Stimulated activated CD8-positive, alpha-beta memory T cell treated with anti-CD3 and anti-CD28 coated beads, Interleukin-15, amount 100 ng/mL, for 1 hour (primary cell): ENCODE data around the gene EPO.
"Not testable (repeated sequence)": the region's sequence is repeated elsewhere in the genome, so short reads cannot be mapped to it uniquely, and the experiment has no call there.

Experiments used
- DNase-seq: peaks from one replicate; pipeline ENCODE4 v3.0.0-alpha.2; 2020; ENCODE audit warnings: low read depth

The EPO gene

DNA sequence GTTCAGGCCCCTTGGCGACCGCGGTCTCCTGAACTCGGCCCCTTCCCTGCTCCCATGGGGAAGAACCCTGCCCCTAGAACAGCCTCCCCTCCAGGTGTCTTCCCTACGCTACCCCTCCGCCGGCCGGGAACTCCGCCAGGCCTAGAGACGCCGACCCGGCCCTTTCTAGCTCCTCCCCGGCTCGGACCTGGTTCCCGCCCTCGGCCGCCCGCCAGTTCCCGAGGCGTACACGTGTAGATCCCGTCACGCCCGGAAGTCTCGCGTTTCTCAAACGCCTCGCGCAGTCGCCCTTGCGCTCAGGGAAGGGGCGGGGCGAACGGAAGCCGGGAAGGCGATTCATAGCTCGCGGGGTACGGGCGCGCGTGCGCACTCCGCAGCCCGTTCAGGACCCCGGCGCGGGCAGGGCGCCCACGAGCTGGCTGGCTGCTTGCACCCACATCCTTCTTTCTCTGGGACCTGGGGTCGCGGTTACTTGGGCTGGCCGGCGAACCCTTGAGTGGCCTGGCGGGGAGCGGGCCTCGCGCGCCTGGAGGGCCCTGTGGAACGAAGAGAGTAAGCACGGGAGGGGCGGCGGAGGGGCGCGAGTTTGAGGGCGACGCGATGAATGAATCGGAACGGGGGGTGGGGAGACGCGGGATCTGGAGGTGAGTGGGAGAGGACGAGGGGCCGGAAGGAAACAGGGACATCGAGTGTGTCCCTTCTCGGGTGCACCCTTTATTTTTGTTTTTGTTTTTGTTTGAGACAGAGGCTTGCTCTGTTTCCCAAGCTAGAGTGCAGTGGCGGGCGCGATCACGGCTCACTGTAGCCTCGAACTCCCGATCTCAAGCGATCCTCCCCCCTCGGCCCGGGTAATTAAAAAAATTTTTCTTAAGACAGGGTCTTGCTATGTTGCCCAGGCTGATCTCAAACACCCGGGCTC lies 14.3 kb upstream of the EPO start, which contains the start of gene POP7:
TSS of gene POP7 (plus strand) at position 369 of the 919 bp plus-strand sequence. CDS start 710 bp downstream, outside the sequence.
- DNase-seq, result peak; percentile 97

DNA sequence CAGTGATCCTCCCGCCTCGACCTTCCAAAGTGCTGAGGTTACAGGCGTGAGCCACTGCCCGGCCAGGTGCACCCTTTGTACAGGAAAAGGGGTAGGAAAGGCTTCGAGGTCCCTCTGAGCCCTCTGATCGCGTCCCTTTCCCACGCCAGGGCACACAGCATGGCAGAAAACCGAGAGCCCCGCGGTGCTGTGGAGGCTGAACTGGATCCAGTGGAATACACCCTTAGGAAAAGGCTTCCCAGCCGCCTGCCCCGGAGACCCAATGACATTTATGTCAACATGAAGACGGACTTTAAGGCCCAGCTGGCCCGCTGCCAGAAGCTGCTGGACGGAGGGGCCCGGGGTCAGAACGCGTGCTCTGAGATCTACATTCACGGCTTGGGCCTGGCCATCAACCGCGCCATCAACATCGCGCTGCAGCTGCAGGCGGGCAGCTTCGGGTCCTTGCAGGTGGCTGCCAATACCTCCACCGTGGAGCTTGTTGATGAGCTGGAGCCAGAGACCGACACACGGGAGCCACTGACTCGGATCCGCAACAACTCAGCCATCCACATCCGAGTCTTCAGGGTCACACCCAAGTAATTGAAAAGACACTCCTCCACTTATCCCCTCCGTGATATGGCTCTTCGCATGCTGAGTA lies 13.5 kb upstream of the EPO start:
- no peak for DNase-seq

DNA sequence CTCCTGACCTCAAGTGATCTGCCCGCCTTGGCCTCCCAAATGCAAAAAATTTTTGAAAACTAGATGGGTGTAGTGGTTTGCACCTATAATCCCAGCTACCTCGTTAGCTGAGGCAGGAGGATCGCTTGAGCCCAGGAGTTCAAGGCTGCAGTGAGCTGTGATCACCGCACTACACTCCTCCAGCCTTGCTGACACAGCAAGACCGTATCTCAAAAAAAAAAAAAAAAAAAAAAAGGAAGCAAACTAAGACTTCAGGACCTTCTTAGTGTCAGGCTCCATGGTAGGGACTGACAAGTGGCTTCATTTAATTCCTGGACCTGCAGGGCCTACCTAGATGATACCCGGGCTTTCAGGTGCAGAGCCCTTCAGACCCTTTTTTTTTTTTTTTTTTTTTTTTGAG lies 11.9 kb upstream of the EPO start:
- no peak for DNase-seq

DNA sequence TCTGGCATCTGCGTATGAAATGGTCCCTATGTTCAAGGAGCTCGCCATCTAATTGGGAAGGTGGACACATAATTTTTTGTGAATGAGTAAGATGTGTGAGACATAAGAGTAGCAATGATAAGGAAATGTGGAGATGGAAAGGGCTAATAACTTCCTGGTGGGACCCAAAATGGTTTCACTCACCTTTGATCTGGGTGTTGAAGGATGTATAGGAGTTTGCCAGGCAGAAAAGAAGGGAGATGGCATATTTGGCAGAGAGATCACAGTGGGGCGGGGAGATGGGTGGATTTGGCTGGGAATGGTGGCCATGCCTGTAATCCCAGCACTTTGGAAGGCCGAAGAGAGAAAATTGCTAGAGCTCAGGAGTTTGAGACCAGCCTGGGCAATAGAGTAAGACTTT lies 9.8 kb upstream of the EPO start:
- DNase-seq, result no peak

DNA sequence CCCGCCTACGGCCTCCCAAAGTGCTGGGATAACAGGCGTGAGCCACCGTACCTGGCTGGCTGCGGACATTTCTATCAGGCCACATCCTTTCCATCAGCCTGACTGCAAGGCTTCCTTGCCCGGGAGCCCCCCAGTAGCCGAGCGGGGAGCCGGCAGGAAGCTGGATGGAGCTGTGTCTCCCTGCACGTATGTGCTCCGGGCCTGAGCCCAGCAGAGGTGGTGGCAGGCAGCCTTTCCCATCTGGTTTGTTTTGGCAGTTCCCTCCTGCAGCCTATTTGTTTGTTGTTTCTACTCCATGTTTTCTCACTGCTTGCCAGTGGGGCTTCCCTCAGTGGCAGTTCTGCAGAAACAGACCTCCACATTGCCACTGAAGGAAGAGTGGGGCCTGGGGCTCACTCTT lies 8.9 kb upstream of the EPO start:
- DNase-seq, result no peak

DNA sequence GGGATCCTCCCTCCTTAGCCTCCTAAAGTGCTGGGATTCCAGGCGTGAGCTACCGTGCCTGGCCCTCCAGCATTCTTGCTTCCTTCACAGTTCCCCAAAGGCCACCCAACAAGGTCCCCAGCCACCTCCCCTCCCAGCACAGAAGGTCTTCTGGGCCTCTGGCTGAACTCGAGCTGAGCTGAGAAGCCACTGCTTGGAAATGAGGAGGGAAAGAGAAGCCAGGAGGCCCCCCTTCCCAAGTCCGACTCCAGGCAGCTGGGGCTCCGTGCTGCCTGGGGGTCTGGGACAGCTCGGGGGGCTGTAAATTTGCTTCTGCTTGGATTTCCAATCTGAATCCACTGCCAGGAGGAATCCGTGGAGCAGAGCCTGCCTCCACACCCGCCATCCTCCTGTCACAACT lies 5.5 kb upstream of the EPO start:
- DNase-seq, result no peak

DNA sequence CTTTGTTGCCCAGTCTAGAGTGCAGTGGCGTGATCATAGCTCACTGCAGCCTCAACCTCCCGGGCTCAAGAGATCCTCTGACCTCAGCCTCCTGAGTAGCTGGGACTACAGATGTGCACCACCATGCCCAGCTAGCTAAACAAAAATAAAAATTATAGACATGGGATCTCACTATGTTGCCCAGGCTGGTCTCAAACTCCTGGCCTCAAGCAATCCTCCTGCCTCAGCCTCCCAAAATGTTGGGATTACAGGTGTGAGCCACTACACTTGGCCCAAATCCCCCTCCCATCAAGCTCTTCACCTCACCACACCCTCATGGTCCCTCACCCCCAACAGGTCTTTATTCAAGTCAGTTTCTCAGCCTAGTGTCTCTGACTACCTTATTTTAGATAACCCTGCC lies 3.2 kb upstream of the EPO start:
- not testable (repeated sequence) for DNase-seq

DNA sequence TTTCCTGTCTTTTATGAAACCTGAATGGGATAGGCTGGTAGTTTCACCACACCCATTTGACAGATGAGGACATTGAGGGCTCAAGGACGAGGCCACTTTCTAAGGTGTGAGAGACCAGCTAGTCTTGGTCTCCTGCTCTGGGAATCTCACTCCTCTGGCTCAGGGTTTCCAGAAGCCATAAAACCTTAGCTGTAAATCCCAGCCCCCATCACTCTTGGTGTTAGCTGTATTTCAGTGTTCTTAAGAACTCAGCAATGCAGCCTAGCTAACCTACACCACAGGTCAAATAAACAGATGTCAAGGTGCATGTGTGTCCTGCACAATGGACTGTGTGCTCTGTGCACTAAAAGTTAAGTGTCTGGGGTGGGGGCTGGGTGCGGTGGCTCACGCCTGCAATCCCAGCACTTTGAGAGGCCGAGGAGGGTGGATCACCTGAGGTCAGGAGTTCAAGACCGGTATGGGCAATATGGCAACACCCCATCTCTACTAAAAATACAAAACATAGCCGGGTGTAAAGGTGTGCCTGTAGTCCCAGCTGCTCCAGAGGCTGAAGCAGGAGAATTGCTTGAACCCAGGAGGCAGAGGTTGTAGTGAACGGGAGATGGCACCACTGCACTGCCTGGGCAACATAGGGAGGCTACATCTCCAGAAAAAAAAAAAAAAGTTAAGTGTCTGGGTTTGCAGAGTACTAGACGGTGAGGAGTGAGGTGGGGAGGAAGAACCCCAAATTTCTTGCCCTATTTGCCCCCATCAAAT lies 567 bp upstream of the EPO start:
- no peak for DNase-seq

DNA sequence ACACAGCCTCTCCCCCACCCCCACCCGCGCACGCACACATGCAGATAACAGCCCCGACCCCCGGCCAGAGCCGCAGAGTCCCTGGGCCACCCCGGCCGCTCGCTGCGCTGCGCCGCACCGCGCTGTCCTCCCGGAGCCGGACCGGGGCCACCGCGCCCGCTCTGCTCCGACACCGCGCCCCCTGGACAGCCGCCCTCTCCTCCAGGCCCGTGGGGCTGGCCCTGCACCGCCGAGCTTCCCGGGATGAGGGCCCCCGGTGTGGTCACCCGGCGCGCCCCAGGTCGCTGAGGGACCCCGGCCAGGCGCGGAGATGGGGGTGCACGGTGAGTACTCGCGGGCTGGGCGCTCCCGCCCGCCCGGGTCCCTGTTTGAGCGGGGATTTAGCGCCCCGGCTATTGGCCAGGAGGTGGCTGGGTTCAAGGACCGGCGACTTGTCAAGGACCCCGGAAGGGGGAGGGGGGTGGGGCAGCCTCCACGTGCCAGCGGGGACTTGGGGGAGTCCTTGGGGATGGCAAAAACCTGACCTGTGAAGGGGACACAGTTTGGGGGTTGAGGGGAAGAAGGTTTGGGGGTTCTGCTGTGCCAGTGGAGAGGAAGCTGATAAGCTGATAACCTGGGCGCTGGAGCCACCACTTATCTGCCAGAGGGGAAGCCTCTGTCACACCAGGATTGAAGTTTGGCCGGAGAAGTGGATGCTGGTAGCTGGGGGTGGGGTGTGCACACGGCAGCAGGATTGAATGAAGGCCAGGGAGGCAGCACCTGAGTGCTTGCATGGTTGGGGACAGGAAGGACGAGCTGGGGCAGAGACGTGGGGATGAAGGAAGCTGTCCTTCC lies 620 bp downstream of the EPO start:
- no peak for DNase-seq

DNA sequence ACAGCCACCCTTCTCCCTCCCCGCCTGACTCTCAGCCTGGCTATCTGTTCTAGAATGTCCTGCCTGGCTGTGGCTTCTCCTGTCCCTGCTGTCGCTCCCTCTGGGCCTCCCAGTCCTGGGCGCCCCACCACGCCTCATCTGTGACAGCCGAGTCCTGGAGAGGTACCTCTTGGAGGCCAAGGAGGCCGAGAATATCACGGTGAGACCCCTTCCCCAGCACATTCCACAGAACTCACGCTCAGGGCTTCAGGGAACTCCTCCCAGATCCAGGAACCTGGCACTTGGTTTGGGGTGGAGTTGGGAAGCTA lies 1.2 kb downstream of the EPO start:
- DNase-seq, result no peak

DNA sequence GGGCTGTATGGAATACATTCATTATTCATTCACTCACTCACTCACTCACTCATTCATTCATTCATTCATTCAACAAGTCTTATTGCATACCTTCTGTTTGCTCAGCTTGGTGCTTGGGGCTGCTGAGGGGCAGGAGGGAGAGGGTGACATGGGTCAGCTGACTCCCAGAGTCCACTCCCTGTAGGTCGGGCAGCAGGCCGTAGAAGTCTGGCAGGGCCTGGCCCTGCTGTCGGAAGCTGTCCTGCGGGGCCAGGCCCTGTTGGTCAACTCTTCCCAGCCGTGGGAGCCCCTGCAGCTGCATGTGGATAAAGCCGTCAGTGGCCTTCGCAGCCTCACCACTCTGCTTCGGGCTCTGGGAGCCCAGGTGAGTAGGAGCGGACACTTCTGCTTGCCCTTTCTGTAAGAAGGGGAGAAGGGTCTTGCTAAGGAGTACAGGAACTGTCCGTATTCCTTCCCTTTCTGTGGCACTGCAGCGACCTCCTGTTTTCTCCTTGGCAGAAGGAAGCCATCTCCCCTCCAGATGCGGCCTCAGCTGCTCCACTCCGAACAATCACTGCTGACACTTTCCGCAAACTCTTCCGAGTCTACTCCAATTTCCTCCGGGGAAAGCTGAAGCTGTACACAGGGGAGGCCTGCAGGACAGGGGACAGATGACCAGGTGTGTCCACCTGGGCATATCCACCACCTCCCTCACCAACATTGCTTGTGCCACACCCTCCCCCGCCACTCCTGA lies 2.4 kb downstream of the EPO start:
- no peak for DNase-seq

DNA sequence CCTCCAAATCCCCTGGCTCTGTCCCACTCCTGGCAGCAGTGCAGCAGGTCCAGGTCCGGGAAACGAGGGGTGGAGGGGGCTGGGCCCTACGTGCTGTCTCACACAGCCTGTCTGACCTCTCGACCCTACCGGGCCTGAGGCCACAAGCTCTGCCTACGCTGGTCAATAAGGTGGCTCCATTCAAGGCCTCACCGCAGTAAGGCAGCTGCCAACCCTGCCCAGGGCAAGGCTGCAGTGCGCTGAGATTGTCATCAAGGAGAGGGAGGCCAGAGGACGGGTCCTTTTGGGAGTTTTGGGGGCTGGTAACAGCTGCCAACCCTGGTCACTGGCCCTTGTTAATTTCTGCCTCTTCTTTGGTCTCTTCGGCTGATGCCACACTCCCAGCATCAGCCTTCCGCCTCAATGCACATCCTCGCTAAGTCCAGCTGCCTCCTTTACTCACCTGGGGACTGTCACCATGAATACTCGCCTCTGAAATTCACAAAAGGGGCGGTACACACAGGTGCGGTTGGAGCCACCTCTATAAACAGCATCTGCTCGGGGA lies 3.5 kb downstream of the EPO start:
- no peak for DNase-seq

DNA sequence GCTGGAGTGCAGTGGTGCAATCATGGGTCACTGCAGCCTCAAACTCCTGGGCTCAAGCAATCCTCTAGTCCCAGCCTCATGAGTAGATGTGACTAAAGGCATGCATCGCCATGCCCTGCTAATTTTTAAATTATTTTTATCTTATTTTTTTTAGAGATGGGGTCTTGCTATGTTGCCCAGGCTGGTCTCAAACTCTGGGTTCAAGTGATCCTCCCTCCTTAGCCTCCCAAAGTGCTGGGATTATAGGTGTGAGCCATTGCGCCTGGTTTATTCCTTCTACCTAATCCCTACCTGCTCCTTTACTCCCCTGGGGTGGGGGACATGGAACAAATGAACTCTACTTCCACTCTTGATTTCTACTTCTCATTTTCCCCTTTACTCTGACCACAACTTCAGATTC lies 4.1 kb downstream of the EPO start:
- not testable (repeated sequence) for DNase-seq

DNA sequence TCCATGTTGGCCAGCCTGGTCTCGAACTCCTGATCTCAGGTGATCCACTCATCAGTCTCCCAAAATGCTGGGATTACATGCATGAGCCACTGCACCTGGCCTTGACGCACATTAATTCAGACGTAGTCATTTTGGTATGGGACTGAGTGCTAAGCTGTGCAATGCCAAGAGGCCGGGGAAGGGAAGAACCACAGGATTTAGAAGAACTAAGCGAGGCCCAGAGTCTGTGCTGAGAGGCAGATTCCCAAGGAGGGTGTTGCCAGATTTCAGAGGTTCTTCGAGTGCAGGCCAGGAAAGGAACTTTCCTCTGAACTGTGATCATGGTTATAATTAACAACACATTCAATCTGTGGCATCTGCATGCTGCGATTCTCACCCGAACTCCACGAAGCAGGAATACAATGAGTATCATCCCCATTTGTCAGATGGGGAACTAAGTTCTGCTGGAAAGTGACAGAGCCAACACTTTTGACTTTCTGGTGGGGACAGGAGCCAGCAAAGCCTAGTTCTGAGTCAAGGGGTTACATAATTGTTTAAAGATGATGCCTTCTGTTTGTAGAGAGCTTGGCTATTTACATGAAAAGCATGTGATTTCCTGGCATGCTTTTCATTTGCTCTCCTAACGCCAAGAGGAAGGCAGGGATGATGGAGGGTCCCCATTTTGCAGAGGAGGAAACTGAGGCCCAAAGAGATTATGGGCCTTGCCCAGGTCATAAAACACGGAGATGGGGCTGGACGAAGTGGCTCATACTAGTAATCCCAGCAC lies 6.9 kb downstream of the EPO start:
- no peak for DNase-seq

DNA sequence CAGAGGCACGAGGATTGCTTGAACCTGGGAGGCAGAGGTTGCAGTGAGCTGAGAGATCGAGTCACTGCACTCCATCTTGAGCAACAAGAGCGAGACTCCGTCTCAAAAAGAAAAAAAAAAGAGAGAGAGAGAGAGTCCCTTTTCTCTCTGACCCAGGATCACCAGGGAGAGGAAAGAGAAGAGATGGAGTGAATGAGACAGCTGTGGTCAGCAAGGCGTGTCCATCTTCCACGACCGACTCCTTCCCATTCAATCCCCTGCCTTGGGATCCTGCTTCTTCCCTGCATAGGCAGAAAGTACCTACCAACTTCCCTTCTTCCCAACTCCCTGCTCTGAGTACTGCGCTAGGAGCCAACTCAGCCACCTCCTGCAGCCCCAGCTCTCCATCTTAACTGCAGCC lies 7.9 kb downstream of the EPO start:
- DNase-seq, result no peak

DNA sequence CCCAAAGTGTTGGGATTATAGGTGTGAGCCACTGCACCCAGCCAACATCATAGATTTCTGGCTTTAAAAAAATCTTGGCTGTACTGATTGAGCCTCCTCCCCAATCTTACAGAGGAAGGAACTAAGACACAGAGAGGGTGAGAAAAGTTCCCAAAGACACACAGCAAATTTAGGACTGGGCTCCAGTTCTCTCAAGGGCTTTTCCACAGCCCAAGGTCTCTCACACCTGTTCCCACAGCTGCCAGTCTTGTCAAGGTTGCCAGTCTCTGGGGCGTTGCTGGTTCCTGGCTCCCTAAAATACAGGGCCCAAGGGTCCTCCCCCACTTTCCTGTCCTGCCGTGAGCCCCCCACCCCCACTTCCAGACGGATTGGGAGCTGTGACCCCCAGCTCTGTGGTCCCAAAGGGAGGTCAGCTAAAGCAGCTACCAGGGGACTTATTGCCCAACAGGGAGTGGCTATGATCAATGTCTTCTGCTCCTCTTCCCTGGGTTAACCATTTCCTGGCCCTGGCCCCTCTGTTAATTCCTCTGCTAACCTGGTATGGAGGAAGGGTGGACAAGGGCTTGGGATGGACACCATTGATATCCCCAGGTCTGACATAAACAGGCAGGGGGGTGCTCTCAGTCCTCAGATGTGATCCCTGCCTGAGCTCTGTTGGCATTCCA lies 10.0 kb downstream of the EPO start:
- DNase-seq, result no peak

DNA sequence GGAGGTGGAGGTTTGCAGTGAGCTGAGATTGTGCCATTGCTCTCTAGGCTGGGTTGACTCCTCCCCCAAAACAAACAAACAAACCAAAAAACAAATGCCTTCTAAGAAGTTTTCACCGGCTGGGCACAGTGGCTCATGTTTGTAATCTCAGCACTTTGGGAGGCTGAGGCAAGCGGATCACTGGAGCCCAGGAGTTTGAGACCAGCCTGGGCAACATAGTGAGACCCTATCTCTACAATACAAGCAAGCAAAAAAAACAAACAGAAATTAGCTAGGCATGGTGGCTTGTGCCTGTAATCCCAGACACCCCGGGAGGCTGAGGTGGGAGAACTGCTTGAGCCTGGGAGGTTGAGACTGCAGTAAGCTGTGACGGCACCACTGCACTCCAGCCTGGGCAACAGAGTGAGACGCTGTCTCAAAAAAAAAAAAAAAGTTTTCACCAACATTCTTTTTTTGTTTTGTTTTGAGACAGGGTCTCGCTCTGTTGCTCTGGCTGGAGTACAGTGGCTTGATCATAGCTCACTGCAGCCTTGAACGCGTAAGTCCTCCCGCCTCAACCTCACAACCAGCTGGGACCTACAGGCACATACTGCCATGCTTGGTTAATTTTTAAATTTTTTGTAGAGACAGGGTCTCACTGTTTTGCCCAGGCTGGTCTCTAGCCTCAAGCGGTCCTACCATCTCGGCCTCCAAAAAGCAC lies 11.8 kb downstream of the EPO start:
- no peak for DNase-seq

DNA sequence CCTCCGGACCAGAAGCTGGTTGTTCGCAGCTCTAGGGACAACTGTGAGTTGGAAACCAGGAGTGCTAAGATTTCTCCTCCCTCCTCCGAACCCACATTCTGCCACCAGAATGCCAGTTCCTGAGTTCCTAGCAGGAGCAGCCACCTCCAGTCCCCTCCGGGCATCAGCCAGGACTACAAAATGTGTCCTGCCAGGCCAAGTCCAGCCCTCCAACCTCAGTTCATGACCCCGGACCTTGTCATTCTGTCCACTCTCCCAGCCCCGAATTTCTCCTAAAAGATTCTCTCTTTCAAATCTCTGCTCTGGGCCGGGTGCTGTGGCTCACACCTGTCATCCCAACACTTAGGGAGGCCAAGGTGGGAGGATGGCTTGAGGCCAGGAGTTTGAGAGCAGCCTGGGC lies 15.5 kb downstream of the EPO start:
- DNase-seq, result no peak

DNA sequence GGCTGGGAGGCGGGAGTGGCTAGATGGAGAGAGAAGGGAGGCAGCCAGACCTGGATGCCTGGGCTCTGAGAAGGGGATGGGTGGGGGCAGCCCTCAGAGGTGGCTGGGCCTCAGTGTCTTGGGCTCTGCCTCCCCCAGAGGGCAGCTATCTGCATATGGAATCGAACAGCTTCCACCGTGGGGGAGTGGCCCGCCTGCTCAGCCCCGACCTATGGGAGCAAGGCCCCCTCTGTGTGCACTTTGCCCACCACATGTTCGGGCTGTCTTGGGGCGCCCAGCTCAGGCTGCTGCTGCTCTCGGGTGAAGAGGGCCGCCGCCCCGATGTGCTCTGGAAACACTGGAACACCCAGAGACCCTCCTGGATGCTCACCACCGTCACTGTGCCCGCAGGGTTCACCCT lies 16.4 kb downstream of the EPO start:
- DNase-seq, result no peak
